GM12892 (cell line): ENCODE measurements around the gene DNM3.

ENCODE experiments used
- POLR2A ChIP-seq: IDR thresholded peaks from 2 replicates; pipeline ENCODE4 v1.6.1; 2011; ENCODE audit warnings: low read depth, low read length, control low read depth
- POLR2AphosphoS5 ChIP-seq: IDR thresholded peaks from 2 replicates; pipeline ENCODE4 v1.6.1; 2011; ENCODE audit warnings: low read depth, low read length, control low read depth

DNA sequence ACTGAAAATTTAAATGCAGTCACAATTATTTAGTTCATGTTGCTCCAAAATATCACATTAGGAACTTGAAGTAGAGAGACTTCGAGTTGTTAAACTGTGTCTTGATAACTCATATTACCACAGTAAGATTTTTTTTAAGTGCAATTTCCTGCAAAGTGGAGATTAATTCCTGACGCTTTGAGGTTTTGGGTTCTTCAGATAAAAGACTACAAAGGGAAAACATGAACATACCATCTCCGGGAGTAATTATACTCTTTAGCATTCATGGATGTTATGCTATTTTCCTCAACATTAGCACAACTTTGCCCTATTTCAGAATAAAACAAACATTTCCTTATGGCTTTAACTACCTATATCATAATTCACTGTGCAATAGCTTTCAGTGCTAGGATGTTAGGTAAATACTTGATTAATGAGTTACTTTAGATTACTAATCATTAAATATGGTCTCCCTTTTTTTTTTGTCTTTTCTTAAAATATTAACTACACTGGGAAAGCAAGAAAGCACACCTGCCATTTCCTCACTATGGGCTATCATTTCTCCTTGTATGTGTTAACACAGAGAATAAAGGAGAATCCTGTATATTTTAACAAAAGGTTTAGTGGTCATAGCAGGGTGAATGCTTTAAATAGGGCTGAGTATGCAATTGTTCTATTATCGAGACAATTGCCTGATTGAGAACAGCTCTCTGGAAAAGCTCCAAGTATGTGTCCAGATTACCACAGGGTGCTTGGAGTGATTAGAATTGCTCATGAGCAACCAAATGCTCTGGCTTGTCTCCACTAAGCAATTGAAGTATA lies 326.7 kb downstream of the DNM3 start:
- TF ChIP-seq POLR2AphosphoS5 (no peak), POLR2A (no peak)
